Activated CD4-positive, alpha-beta T cell treated with anti-CD3 and anti-CD28 coated beads, Interleukin-2, Interleukin-4, amounts not matched to agents 100 ng/mL and 50 ng/mL, durations not matched to agents 16 hours and 8 hours (primary cell): ENCODE measurements around the gene KIF18B.

Experiments
- DNase-seq: peaks from one replicate; pipeline ENCODE4 v3.0.0-alpha.2; 2020; ENCODE audit warnings: low spot score

Gene KIF18B

GRCh38 chr17:44935116-44935515 lies 12.5 kb downstream of the KIF18B start:
- no peak for DNase-seq

GRCh38 chr17:44934745-44935105 lies 12.8 kb downstream of the KIF18B start:
- DNase-seq, result no peak

GRCh38 chr17:44933824-44934744 lies 13.5 kb downstream of the KIF18B start:
- DNase-seq, result no peak

GRCh38 chr17:44932787-44933097 lies 14.8 kb downstream of the KIF18B start:
- no peak for DNase-seq

- DNase-seq, result no peak
These were observed 15.3 kb downstream of the KIF18B start for GRCh38 chr17:44932096-44932786.

- no peak for DNase-seq
These were observed 16.2 kb downstream of the KIF18B start for GRCh38 chr17:44931376-44931775.

- DNase-seq, result no peak
These were observed 16.9 kb downstream of the KIF18B start for GRCh38 chr17:44930667-44931066.

GRCh38 chr17:44928950-44929720 lies 18.4 kb downstream of the KIF18B start:
- DNase-seq, result no peak

- DNase-seq, result no peak
These were observed 19.4 kb downstream of the KIF18B start for GRCh38 chr17:44928136-44928535.

GRCh38 chr17:44927696-44928095 lies 19.9 kb downstream of the KIF18B start:
- DNase-seq, result no peak

- no peak for DNase-seq
These were observed 20.6 kb downstream of the KIF18B start for GRCh38 chr17:44926821-44927525.

- DNase-seq, result no peak
These were observed 21.6 kb downstream of the KIF18B start for GRCh38 chr17:44925731-44926697.

- no peak for DNase-seq
These were observed 23.4 kb downstream of the KIF18B start for GRCh38 chr17:44924107-44924544.

GRCh38 chr17:44922746-44923470 lies 24.7 kb downstream of the KIF18B start:
- DNase-seq, result no peak

GRCh38 chr17:44922136-44922535 lies 25.4 kb downstream of the KIF18B start:
- DNase-seq, result no peak

- DNase-seq, result no peak
These were observed 26.3 kb downstream of the KIF18B start for GRCh38 chr17:44921122-44921882.

- no peak for DNase-seq
These were observed 27.0 kb downstream of the KIF18B start for GRCh38 chr17:44920565-44920940.

GRCh38 chr17:44919885-44920564 lies 27.5 kb downstream of the KIF18B start:
- DNase-seq, result peak; percentile 51

GRCh38 chr17:44919411-44919810 lies 28.2 kb downstream of the KIF18B start:
- DNase-seq, result no peak
